ENCODE data around the gene PLEKHG7.

DNA sequence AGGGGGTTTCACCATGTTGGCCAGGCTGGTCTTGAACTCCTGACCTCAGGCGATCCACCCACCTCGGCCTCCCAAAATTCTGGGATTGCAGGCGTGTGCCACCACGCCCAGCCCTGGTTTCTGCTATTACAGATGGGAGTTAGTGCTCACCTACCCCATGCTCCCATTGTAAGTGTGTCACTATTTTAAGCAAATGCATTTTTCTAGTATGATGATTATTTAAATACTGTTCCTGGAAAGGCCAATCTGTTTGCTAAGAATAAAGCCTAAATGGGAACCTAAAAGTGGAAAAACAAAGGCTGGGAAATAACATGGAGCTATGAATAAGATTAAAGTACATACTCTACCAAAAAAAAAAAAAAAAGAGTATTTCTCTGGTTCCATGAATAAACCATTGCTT, 45.0 kb upstream of the PLEKHG7 start:
- TF ChIP-seq, protein P1, sequence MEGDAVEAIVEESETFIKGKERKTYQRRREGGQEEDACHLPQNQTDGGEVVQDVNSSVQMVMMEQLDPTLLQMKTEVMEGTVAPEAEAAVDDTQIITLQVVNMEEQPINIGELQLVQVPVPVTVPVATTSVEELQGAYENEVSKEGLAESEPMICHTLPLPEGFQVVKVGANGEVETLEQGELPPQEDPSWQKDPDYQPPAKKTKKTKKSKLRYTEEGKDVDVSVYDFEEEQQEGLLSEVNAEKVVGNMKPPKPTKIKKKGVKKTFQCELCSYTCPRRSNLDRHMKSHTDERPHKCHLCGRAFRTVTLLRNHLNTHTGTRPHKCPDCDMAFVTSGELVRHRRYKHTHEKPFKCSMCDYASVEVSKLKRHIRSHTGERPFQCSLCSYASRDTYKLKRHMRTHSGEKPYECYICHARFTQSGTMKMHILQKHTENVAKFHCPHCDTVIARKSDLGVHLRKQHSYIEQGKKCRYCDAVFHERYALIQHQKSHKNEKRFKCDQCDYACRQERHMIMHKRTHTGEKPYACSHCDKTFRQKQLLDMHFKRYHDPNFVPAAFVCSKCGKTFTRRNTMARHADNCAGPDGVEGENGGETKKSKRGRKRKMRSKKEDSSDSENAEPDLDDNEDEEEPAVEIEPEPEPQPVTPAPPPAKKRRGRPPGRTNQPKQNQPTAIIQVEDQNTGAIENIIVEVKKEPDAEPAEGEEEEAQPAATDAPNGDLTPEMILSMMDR (IDR thresholded peaks at IDR 0.05), result no peak
- no peak for TF ChIP-seq POLR2A (IDR thresholded peaks at IDR 0.05)

Measured in Peyer's patch (tissue), 4 donors.